ENCODE results near the gene ATCAY. TPM values are rescaled to one million over a fixed set of nuclear protein-coding genes. Genes with fewer than 3 reads are reported as not detected.

The ATCAY gene
- total RNA-seq, 2 donors from 2014 or later = 3.9 to 8.3 TPM

DNA sequence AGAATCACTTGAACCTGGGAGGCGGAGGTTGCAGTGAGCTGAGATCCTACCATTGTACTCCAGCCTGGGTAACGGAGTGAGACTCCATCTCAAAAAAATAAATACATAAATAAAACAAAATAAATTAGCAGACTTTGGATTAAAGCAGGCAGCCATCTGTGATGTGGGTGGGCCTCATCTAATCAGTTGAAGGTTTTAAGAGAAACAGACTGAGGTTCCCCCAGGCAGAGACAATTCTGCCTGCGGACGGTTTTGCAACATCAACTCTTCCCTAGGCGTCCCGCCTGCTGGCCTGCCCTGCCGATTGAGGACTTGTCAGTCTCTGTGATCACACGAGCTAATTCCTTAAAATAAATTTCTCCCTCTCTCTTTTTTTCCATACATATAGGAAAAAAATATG, 23.7 kb downstream of the ATCAY start:
- no peaks in the 10 kb centered on the region for H3K4me1 ChIP-seq (replicated peaks)
- H3K4me3 ChIP-seq = no peak overlapping the region
- H3K36me3 ChIP-seq = no peaks in the 10 kb centered on the region
- H3K27ac ChIP-seq = no peak overlapping the region
- intact Hi-C loops (cut with DNase I) = no loop called here
- H3K9me3 ChIP-seq = no peaks in the 10 kb centered on the region
- H3K27me3 ChIP-seq (replicated peaks; ENCODE audit: insufficient read depth) = no peaks in the 10 kb centered on the region
- TF ChIP-seq, protein P1, sequence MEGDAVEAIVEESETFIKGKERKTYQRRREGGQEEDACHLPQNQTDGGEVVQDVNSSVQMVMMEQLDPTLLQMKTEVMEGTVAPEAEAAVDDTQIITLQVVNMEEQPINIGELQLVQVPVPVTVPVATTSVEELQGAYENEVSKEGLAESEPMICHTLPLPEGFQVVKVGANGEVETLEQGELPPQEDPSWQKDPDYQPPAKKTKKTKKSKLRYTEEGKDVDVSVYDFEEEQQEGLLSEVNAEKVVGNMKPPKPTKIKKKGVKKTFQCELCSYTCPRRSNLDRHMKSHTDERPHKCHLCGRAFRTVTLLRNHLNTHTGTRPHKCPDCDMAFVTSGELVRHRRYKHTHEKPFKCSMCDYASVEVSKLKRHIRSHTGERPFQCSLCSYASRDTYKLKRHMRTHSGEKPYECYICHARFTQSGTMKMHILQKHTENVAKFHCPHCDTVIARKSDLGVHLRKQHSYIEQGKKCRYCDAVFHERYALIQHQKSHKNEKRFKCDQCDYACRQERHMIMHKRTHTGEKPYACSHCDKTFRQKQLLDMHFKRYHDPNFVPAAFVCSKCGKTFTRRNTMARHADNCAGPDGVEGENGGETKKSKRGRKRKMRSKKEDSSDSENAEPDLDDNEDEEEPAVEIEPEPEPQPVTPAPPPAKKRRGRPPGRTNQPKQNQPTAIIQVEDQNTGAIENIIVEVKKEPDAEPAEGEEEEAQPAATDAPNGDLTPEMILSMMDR (IDR thresholded peaks at IDR 0.05) = no peak
- no peak for TF ChIP-seq POLR2A (IDR thresholded peaks at IDR 0.05)
- TF ChIP-seq POLR2AphosphoS5 (IDR thresholded peaks at IDR 0.05) = no peak
- no peak for DNase-seq (ENCODE audit: low spot score)
- 95% methylated on average over 8 of the region's 8 CpGs for WGBS

DNA sequence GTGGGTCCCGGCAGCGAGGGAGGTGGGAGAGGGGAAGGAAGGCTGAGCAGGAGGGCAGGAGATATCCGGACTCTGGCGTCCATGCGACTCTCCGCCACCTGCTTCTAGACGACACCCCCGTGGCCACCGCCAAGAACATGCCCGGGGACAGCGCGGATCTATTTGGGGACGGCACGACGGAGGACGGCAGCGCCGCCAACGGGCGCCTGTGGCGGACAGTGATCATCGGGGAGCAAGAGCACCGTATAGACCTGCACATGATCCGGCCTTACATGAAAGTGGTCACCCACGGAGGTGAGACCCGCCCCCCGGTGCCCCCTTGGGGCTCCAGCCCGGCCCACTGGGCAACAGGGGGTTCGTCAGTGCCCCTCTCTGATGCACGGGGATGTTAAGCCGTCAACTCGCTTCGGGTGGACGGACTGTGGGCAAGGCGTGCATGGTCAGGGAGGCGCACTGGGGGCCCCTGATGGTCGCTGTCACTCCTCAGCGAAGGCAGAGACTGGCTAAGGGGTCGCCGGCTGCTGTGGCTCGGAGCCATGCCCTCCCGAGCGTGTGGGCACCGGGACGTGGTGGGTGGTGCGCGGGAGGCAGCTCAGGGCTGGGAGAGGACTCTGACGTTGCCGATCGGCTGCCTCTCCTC, 27.3 kb downstream of the ATCAY start:
- no peak overlapping the region for H3K4me3 ChIP-seq
- H3K4me1 ChIP-seq (replicated peaks) = no peaks in the 10 kb centered on the region
- DNase-seq (ENCODE audit: low spot score) = no peak
- WGBS = 88% methylated on average over 42 of the region's 50 CpGs
- intact Hi-C loops (cut with DNase I) = no loop called here
- no peak for TF ChIP-seq POLR2A (IDR thresholded peaks at IDR 0.05)
- no peak for TF ChIP-seq POLR2AphosphoS5 (IDR thresholded peaks at IDR 0.05)
- TF ChIP-seq, protein P1 (IDR thresholded peaks at IDR 0.05) = no peak
- no peak overlapping the region for H3K27ac ChIP-seq
- no peaks in the 10 kb centered on the region for H3K36me3 ChIP-seq
- no peaks in the 10 kb centered on the region for H3K27me3 ChIP-seq (replicated peaks; ENCODE audit: insufficient read depth)
- H3K9me3 ChIP-seq = no peaks in the 10 kb centered on the region

DNA sequence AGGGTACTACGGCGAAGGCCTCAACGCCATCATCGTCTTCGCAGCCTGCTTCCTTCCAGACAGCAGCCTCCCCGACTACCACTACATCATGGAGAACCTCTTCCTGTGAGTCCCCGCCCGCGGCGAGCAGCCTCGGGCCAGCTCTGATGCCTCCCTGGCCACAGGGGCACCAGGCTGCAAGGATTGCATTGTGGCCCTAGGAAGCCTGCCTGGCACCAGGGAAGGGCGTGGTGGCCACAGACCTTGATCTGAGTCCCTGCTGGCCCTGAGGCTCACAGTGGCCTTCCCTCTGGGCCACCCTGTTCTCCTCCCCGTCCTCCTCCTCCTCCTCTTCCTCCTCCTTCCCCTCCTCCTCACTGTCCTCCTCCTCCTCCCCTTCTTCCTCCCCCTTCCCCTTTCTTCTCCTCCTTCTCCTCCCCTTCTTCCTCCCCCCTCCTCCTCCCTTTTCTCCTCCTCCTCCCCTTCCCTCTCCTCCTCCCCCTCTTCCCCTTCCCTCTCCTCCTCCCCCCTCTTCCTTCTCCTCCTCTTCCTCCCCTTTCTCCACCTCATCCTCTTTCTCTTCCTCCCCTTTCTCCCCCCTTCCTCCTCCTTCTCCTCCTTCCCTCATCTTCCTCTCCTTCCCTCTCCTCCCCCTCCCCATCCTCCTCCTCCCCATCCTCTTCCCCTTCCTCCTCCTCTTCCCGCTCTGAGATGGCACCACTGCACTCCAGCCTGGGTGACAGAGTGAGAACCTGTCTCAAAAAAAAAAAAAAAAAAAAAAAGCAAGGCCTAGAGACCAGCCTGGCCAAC, 28.0 kb downstream of the ATCAY start:
- H3K4me1 ChIP-seq (replicated peaks) = no peaks in the 10 kb centered on the region
- WGBS = 77% methylated on average over 14 of the region's 14 CpGs
- intact Hi-C loops (cut with DNase I) = no loop called here

DNA sequence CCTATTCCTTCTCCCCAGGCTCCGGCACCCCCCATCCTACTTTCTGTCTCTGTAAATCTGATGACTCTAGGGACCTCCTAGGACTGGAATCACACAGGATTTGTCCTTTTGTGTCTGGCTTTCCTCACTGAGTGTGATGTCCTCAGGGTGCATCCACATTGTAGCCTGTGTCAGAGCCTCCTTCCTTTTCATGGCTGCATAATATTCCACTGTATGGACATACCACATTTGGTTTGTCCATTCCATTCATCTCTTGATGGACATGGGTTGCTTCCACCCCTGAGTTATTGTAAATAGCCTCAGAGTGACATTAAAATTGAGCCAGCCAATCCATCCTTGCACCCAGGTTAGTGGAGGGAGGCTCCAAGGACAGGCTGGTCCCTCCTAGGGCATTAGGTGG, 29.6 kb downstream of the ATCAY start:
- TF ChIP-seq, protein P1 (IDR thresholded peaks at IDR 0.05) = no peak
- TF ChIP-seq POLR2AphosphoS5 (IDR thresholded peaks at IDR 0.05) (no peak), POLR2A (IDR thresholded peaks at IDR 0.05) (no peak)
- Histone ChIP-seq H3K9me3 (no peaks in the 10 kb centered on the region), H3K36me3 (no peaks in the 10 kb centered on the region), H3K4me1 (replicated peaks) (no peaks in the 10 kb centered on the region), H3K4me3 (no peak overlapping the region), H3K27ac (no peak overlapping the region), H3K27me3 (replicated peaks; ENCODE audit: insufficient read depth) (no peaks in the 10 kb centered on the region)
- intact Hi-C loops (cut with DNase I) = no loop called here
- no peak for DNase-seq (ENCODE audit: low spot score)
- 100% methylated on average over 1 of the region's 1 CpG for WGBS

More for the DNA sequence above, 28.0 kb downstream of the ATCAY start:
- Histone ChIP-seq H3K9me3 (no peaks in the 10 kb centered on the region), H3K27me3 (replicated peaks; ENCODE audit: insufficient read depth) (no peaks in the 10 kb centered on the region), H3K4me3 (no peak overlapping the region), H3K36me3 (no peaks in the 10 kb centered on the region), H3K27ac (no peak overlapping the region)
- no peak for DNase-seq (ENCODE audit: low spot score)
- no peak for TF ChIP-seq POLR2A (IDR thresholded peaks at IDR 0.05)
- no peak for TF ChIP-seq POLR2AphosphoS5 (IDR thresholded peaks at IDR 0.05)
- TF ChIP-seq, protein P1 (IDR thresholded peaks at IDR 0.05) = no peak
